PC-3 (cell line): ENCODE results near the gene UBE2D2.
"Not testable (repeated sequence)": the region's sequence is repeated elsewhere in the genome, so short reads cannot be mapped to it uniquely, and the experiment has no call there.

ENCODE experiments used
- EZH2phosphoT487 ChIP-seq: fragments of 300-600 bp; sonication (generic); IDR thresholded peaks from 2 replicates; pipeline ENCODE4 v1.6.1; 2018; ENCODE audit warnings: mild to moderate bottlenecking, antibody characterized with exemption, low read length, borderline replicate concordance
- TF ChIP-seq, protein P1 (sequence below): fragments of 300-600 bp; sonication (generic); conservative IDR thresholded peaks from 2 replicates; pipeline ENCODE4 v1.5.1; 2017; ENCODE audit warnings: antibody characterized with exemption, low read depth, mild to moderate bottlenecking, low read length

GRCh38 chr5:139601948-139602347, 40.8 kb downstream of the UBE2D2 start:
- TF ChIP-seq, protein P1, sequence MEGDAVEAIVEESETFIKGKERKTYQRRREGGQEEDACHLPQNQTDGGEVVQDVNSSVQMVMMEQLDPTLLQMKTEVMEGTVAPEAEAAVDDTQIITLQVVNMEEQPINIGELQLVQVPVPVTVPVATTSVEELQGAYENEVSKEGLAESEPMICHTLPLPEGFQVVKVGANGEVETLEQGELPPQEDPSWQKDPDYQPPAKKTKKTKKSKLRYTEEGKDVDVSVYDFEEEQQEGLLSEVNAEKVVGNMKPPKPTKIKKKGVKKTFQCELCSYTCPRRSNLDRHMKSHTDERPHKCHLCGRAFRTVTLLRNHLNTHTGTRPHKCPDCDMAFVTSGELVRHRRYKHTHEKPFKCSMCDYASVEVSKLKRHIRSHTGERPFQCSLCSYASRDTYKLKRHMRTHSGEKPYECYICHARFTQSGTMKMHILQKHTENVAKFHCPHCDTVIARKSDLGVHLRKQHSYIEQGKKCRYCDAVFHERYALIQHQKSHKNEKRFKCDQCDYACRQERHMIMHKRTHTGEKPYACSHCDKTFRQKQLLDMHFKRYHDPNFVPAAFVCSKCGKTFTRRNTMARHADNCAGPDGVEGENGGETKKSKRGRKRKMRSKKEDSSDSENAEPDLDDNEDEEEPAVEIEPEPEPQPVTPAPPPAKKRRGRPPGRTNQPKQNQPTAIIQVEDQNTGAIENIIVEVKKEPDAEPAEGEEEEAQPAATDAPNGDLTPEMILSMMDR: not testable (repeated sequence)
- not testable (repeated sequence) for TF ChIP-seq EZH2phosphoT487
